GM19328 (cell line): ENCODE results near the gene PRELP.
"Not testable (repeated sequence)": the region's sequence is repeated elsewhere in the genome, so short reads cannot be mapped to it uniquely, and the experiment has no call there.

Experiments used
- ATAC-seq: cut with Tn5 transposase; IDR thresholded peaks from one replicate; pipeline ENCODE4 v1.9.1; 2021; ENCODE audit warnings: mild to moderate bottlenecking, moderate library complexity; ENCODE audit not compliant: unreplicated experiment

PRELP gene

GRCh38 chr1:203504400-203505250 lies 29.0 kb downstream of the PRELP start:
- ATAC-seq = no peak

- ATAC-seq = no peak
Observed at GRCh38 chr1:203505526-203506204, 30.1 kb downstream of the PRELP start.

GRCh38 chr1:203506858-203507626 lies 31.4 kb downstream of the PRELP start:
- ATAC-seq = no peak

- no peak for ATAC-seq
Observed at GRCh38 chr1:203507759-203508158, 32.2 kb downstream of the PRELP start.

GRCh38 chr1:203508463-203509073 lies 33.0 kb downstream of the PRELP start:
- no peak for ATAC-seq

GRCh38 chr1:203509135-203509534 lies 33.5 kb downstream of the PRELP start:
- no peak for ATAC-seq

- no peak for ATAC-seq
Observed at GRCh38 chr1:203511513-203511912, 35.9 kb downstream of the PRELP start.

- no peak for ATAC-seq
Observed at GRCh38 chr1:203511930-203512329, 36.3 kb downstream of the PRELP start.

GRCh38 chr1:203512517-203512847 lies 36.9 kb downstream of the PRELP start:
- ATAC-seq = no peak

- no peak for ATAC-seq
Observed at GRCh38 chr1:203512848-203513584, 37.4 kb downstream of the PRELP start.

GRCh38 chr1:203513585-203514031 lies 38.0 kb downstream of the PRELP start:
- ATAC-seq = no peak

GRCh38 chr1:203516184-203516583 lies 40.6 kb downstream of the PRELP start:
- ATAC-seq = no peak

- ATAC-seq = no peak
Observed at GRCh38 chr1:203516906-203517305, 41.3 kb downstream of the PRELP start.

GRCh38 chr1:203517426-203518110 lies 42.0 kb downstream of the PRELP start:
- ATAC-seq = no peak

- not testable (repeated sequence) for ATAC-seq
Observed at GRCh38 chr1:203518139-203518538, 42.5 kb downstream of the PRELP start.

- no peak for ATAC-seq
Observed at GRCh38 chr1:203518541-203518940, 42.9 kb downstream of the PRELP start.

- ATAC-seq = no peak
Observed at GRCh38 chr1:203519053-203519840, 43.6 kb downstream of the PRELP start.

- no peak for ATAC-seq
Observed at GRCh38 chr1:203519896-203520295, 44.3 kb downstream of the PRELP start.

GRCh38 chr1:203520315-203520714 lies 44.7 kb downstream of the PRELP start:
- ATAC-seq = no peak
